Measurements from ENCODE around the gene HBQ1. TPM values are rescaled to one million over a fixed set of nuclear protein-coding genes. Genes with fewer than 3 reads are reported as not detected.
"Not testable (repeated sequence)": the region's sequence is repeated elsewhere in the genome, so short reads cannot be mapped to it uniquely, and the experiment has no call there.

HBQ1 gene
- total RNA-seq, 4 donors from 2014 or later = 1.7 TPM; not detected in 3

- TF ChIP-seq, protein P1, sequence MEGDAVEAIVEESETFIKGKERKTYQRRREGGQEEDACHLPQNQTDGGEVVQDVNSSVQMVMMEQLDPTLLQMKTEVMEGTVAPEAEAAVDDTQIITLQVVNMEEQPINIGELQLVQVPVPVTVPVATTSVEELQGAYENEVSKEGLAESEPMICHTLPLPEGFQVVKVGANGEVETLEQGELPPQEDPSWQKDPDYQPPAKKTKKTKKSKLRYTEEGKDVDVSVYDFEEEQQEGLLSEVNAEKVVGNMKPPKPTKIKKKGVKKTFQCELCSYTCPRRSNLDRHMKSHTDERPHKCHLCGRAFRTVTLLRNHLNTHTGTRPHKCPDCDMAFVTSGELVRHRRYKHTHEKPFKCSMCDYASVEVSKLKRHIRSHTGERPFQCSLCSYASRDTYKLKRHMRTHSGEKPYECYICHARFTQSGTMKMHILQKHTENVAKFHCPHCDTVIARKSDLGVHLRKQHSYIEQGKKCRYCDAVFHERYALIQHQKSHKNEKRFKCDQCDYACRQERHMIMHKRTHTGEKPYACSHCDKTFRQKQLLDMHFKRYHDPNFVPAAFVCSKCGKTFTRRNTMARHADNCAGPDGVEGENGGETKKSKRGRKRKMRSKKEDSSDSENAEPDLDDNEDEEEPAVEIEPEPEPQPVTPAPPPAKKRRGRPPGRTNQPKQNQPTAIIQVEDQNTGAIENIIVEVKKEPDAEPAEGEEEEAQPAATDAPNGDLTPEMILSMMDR (IDR thresholded peaks at IDR 0.05) = no peak
- no peak for TF ChIP-seq POLR2A (IDR thresholded peaks at IDR 0.05)
- 27 to 29% methylated on average over 3 of the region's 3 CpGs for WGBS, 2 donors
- no peak for DNase-seq (ENCODE audit: low spot score in 2 of 2)
- intact Hi-C loops (cut with DNase I; ENCODE audit: low total_unique reads) = no loop called here
- H3K4me3 ChIP-seq (ENCODE audit: low read depth, poor library complexity, severe bottlenecking) = no peak overlapping the region
Measured at GRCh38 chr16:169014-169413, 11.2 kb upstream of the HBQ1 start.

- intact Hi-C loops (cut with DNase I; ENCODE audit: low total_unique reads); H3K4me3 ChIP-seq (ENCODE audit: low read depth, poor library complexity, severe bottlenecking); DNase-seq (ENCODE audit: low spot score in 2 of 2): not testable (repeated sequence)
- WGBS, 2 donors = 1% methylated on average over 5 of the region's 5 CpGs
Measured at GRCh38 chr16:170088-170507, 10.2 kb upstream of the HBQ1 start.

DNA sequence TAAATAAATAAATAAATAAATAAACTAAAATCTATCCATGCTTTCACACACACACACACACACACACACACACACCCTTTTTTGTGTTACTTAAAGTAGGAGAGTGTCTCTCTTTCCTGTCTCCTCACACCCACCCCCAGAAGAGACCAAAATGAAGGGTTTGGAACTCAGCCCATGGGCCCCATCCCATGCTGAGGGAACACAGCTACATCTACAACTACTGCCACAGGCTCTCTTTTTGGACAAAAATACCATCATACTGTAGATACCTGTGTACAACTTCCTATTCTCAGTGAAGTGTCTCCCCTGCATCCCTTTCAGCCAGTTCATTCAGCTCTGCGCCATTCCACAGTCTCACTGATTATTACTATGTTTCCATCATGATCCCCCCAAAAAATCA lies 9.5 kb upstream of the HBQ1 start:
- no peak for DNase-seq (ENCODE audit: low spot score in 2 of 2)
- H3K4me3 ChIP-seq (ENCODE audit: low read depth, poor library complexity, severe bottlenecking) = no peak overlapping the region
- intact Hi-C loops (cut with DNase I; ENCODE audit: low total_unique reads) = no loop called here
- WGBS, 2 donors = 93 to 97% methylated on average over 1 of the region's 1 CpG
- TF ChIP-seq, protein P1 (IDR thresholded peaks at IDR 0.05) = no peak
- TF ChIP-seq POLR2A (IDR thresholded peaks at IDR 0.05) = no peak

DNA sequence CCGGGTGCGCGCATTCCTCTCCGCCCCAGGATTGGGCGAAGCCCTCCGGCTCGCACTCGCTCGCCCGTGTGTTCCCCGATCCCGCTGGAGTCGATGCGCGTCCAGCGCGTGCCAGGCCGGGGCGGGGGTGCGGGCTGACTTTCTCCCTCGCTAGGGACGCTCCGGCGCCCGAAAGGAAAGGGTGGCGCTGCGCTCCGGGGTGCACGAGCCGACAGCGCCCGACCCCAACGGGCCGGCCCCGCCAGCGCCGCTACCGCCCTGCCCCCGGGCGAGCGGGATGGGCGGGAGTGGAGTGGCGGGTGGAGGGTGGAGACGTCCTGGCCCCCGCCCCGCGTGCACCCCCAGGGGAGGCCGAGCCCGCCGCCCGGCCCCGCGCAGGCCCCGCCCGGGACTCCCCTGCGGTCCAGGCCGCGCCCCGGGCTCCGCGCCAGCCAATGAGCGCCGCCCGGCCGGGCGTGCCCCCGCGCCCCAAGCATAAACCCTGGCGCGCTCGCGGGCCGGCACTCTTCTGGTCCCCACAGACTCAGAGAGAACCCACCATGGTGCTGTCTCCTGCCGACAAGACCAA lies 7.8 kb upstream of the HBQ1 start, which contains the start of gene HBA2:
TSS of gene HBA2 (plus strand) at position 503 of the 568 bp plus-strand sequence. CDS start at position 540, 37 bp downstream.
- no CpG with 5 or more reads among the region's 74 CpGs for WGBS, 2 donors
- H3K4me3 ChIP-seq (ENCODE audit: low read depth, poor library complexity, severe bottlenecking); intact Hi-C loops (cut with DNase I; ENCODE audit: low total_unique reads); DNase-seq (ENCODE audit: low spot score in 2 of 2): not testable (repeated sequence)

DNA sequence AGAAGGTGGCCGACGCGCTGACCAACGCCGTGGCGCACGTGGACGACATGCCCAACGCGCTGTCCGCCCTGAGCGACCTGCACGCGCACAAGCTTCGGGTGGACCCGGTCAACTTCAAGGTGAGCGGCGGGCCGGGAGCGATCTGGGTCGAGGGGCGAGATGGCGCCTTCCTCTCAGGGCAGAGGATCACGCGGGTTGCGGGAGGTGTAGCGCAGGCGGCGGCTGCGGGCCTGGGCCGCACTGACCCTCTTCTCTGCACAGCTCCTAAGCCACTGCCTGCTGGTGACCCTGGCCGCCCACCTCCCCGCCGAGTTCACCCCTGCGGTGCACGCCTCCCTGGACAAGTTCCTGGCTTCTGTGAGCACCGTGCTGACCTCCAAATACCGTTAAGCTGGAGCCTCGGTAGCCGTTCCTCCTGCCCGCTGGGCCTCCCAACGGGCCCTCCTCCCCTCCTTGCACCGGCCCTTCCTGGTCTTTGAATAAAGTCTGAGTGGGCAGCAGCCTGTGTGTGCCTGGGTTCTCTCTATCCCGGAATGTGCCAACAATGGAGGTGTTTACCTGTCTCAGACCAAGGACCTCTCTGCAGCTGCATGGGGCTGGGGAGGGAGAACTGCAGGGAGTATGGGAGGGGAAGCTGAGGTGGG lies 6.9 kb upstream of the HBQ1 start:
- intact Hi-C loops (cut with DNase I; ENCODE audit: low total_unique reads); H3K4me3 ChIP-seq (ENCODE audit: low read depth, poor library complexity, severe bottlenecking); DNase-seq (ENCODE audit: low spot score in 2 of 2): not testable (repeated sequence)
- 8% methylated on average over 11 to 18 of the region's 44 CpGs for whole genome bisulfite sequencing, 2 donors

- WGBS, 2 donors = 13 to 18% methylated on average over 5 to 8 of the region's 13 CpGs
- intact Hi-C loops (cut with DNase I; ENCODE audit: low total_unique reads); DNase-seq (ENCODE audit: low spot score in 2 of 2); H3K4me3 ChIP-seq (ENCODE audit: low read depth, poor library complexity, severe bottlenecking): not testable (repeated sequence)
Measured at GRCh38 chr16:173928-174769, 6.1 kb upstream of the HBQ1 start.

- TF ChIP-seq POLR2A (IDR thresholded peaks at IDR 0.05) = no peak
- TF ChIP-seq, protein P1 (IDR thresholded peaks at IDR 0.05) = no peak
Measured at GRCh38 chr16:175011-175949, 5.0 kb upstream of the HBQ1 start.

GRCh38 chr16:176006-176405 lies 4.3 kb upstream of the HBQ1 start:
- no CpG with 5 or more reads among the region's 39 CpGs for WGBS, 2 donors
- H3K4me3 ChIP-seq (ENCODE audit: low read depth, poor library complexity, severe bottlenecking); DNase-seq (ENCODE audit: low spot score in 2 of 2); intact Hi-C loops (cut with DNase I; ENCODE audit: low total_unique reads): not testable (repeated sequence)

More at GRCh38 chr16:175011-175949, 5.0 kb upstream of the HBQ1 start:
- 23 to 26% methylated on average over 8 of the region's 8 CpGs for WGBS, 2 donors
- intact Hi-C loops (cut with DNase I; ENCODE audit: low total_unique reads) = no loop called here
- no peak overlapping the region for H3K4me3 ChIP-seq (ENCODE audit: low read depth, poor library complexity, severe bottlenecking)
- DNase-seq (ENCODE audit: low spot score in 2 of 2) = no peak

- intact Hi-C loops (cut with DNase I; ENCODE audit: low total_unique reads); H3K4me3 ChIP-seq (ENCODE audit: low read depth, poor library complexity, severe bottlenecking); DNase-seq (ENCODE audit: low spot score in 2 of 2): not testable (repeated sequence)
- WGBS, 2 donors = 13% methylated on average over 6 to 11 of the region's 88 CpGs
Measured at GRCh38 chr16:176477-177382, 3.5 kb upstream of the HBQ1 start, which contains the start of gene HBA1. HBA1 (plus strand) TSS chr16:176680; CDS start chr16:176717, 37 bp downstream.
